ENCODE results near the gene B4GALT2.

DNA sequence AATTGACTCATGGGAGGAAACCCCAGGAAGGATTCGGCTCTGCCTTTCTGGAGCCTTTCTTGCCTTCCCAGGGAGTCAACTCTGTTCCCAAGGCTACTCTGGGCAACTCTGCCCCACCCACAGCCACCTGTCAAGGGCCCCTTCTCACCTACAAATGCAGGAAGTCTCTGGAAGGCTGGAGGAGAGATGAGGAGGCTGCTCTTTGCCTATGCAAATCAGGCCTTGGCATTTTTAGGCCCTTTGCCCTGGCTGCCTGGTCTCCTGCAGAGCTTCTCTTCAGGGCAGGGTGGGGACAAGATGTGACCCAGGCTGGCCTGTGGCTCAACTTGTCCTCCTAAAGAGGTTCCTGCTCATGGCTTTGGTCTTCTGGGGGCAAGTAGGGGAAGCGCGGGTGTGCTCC is 46.8 kb downstream of the B4GALT2 start:
- no peak for TF ChIP-seq CEBPB (IDR thresholded peaks at IDR 0.05; ENCODE audit: low read depth)
- TF ChIP-seq ATF3 (IDR thresholded peaks at IDR 0.05): no peak
- TF ChIP-seq ZFX (IDR thresholded peaks at IDR 0.05): no peak
- TF ChIP-seq, protein P1, sequence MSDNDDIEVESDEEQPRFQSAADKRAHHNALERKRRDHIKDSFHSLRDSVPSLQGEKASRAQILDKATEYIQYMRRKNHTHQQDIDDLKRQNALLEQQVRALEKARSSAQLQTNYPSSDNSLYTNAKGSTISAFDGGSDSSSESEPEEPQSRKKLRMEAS (IDR thresholded peaks at IDR 0.05): no peak
- no peak for TF ChIP-seq CBX3 (IDR thresholded peaks at IDR 0.05; ENCODE audit: low read depth)
- TF ChIP-seq, protein P2, sequence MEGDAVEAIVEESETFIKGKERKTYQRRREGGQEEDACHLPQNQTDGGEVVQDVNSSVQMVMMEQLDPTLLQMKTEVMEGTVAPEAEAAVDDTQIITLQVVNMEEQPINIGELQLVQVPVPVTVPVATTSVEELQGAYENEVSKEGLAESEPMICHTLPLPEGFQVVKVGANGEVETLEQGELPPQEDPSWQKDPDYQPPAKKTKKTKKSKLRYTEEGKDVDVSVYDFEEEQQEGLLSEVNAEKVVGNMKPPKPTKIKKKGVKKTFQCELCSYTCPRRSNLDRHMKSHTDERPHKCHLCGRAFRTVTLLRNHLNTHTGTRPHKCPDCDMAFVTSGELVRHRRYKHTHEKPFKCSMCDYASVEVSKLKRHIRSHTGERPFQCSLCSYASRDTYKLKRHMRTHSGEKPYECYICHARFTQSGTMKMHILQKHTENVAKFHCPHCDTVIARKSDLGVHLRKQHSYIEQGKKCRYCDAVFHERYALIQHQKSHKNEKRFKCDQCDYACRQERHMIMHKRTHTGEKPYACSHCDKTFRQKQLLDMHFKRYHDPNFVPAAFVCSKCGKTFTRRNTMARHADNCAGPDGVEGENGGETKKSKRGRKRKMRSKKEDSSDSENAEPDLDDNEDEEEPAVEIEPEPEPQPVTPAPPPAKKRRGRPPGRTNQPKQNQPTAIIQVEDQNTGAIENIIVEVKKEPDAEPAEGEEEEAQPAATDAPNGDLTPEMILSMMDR (IDR thresholded peaks at IDR 0.05 in 2 of 3, conservative IDR thresholded peaks at IDR 0.05 in 1 of 3; ENCODE audit: borderline replicate concordance in 1 of 3, insufficient read depth in 1 of 3, low read depth in 2 of 3, low read length in 2 of 3): no peak
- no peak for TF ChIP-seq POLR2A (IDR thresholded peaks at IDR 0.05; ENCODE audit: borderline replicate concordance, extremely low read depth, insufficient read depth, insufficient read length)
- TF ChIP-seq ZNF274 (IDR thresholded peaks at IDR 0.05; ENCODE audit: low read depth, low read length): no peak

Measured in HCT116 (cell line).